ENCODE measurements around the gene SUSD5.
"Not testable (repeated sequence)": the region's sequence is repeated elsewhere in the genome, so short reads cannot be mapped to it uniquely, and the experiment has no call there.

SUSD5 gene

GRCh38 chr3:33141006-33141405 lies 77.6 kb downstream of the SUSD5 start:
- TF ChIP-seq CTCF (IDR thresholded peaks at IDR 0.05; ENCODE audit: control insufficient read depth, insufficient read depth, low read depth, low read length, missing control alignments) = no peak
- no peak overlapping the region for H3K4me3 ChIP-seq (ENCODE audit: control insufficient read depth, low read depth, low read length)
- no peak for DNase-seq (ENCODE audit: low read depth)

- TF ChIP-seq CTCF (IDR thresholded peaks at IDR 0.05; ENCODE audit: control insufficient read depth, insufficient read depth, low read depth, low read length, missing control alignments) = no peak
- DNase-seq (ENCODE audit: low read depth) = no peak
- no peak overlapping the region for H3K4me3 ChIP-seq (ENCODE audit: control insufficient read depth, low read depth, low read length)
These were observed 78.6 kb downstream of the SUSD5 start for GRCh38 chr3:33139996-33140395.

DNA sequence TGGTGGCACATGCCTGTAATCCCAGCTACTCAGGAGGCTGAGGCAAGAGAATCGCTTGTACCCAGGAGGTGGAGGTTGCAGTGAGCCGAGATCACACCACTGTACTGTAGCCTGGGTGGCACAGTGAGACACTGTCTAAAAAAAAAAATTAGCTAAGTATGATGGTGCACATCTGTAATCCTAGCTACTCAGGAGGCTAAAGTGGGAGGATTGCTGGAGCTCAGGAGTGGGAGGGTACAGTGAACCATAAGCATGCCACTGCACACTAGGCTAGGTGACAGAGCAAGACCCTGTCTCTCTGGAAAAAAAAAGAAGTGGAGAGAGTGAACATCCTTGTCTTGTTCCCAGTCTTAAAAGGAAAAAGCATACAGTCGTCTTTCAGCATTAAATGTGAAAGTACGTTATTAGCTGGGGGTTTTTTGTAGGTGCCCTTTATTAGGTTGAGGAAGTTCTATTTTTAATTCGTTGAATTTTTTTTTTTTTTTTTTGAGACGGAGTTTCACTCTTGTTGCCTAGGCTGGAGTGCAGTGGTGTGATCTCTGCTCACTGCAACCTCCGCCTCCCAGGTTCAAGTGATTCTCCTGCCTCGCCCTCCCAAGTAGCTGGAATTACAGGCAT lies 79.5 kb downstream of the SUSD5 start:
- DNase-seq (ENCODE audit: low read depth); H3K4me3 ChIP-seq (ENCODE audit: control insufficient read depth, low read depth, low read length): not testable (repeated sequence)

- no peak overlapping the region for H3K4me3 ChIP-seq (ENCODE audit: control insufficient read depth, low read depth, low read length)
- TF ChIP-seq CTCF (IDR thresholded peaks at IDR 0.05; ENCODE audit: control insufficient read depth, insufficient read depth, low read depth, low read length, missing control alignments) = no peak
- no peak for DNase-seq (ENCODE audit: low read depth)
These were observed 80.9 kb downstream of the SUSD5 start for GRCh38 chr3:33137691-33138090.

- DNase-seq (ENCODE audit: low read depth) = no peak
- no peak for TF ChIP-seq CTCF (IDR thresholded peaks at IDR 0.05; ENCODE audit: control insufficient read depth, insufficient read depth, low read depth, low read length, missing control alignments)
- H3K4me3 ChIP-seq (ENCODE audit: control insufficient read depth, low read depth, low read length) = no peak overlapping the region
These were observed 84.5 kb downstream of the SUSD5 start for GRCh38 chr3:33134026-33134625.

DNA sequence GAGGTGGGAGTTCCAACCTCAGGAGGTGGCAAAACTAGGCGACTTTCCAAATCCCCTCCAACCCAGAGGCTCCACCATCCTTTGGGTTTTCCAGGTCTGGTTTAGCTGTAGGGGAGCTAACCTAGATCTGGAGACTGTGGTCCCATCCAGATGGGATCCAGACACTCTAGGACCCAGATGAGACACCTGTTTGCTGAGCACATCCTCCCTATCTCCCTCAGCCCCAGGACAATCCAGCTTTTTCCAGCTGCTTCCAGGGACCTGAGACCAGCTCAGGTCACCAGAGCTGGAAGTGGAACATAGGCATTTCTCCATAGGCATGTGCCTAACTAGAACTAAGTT lies 86.6 kb downstream of the SUSD5 start:
- H3K4me3 ChIP-seq (ENCODE audit: control insufficient read depth, low read depth, low read length) = no peak overlapping the region
- no peak for DNase-seq (ENCODE audit: low read depth)
- no peak for TF ChIP-seq CTCF (IDR thresholded peaks at IDR 0.05; ENCODE audit: control insufficient read depth, insufficient read depth, low read depth, low read length, missing control alignments)

- peak; percentile 65 for TF ChIP-seq CTCF (IDR thresholded peaks at IDR 0.05; ENCODE audit: control insufficient read depth, insufficient read depth, low read depth, low read length, missing control alignments)
- no peak for DNase-seq (ENCODE audit: low read depth)
- H3K4me3 ChIP-seq (ENCODE audit: control insufficient read depth, low read depth, low read length) = no peak overlapping the region
These were observed 87.1 kb downstream of the SUSD5 start for GRCh38 chr3:33131331-33132018.

All from AG09309 (cell line).